H1 (cell line): ENCODE measurements around the gene PID1. TPM values are rescaled to one million over a fixed set of nuclear protein-coding genes. Genes with fewer than 3 reads are reported as not detected.

Experiments used
- CHD7 ChIP-seq: fragments of 300-600 bp; sonication (generic); IDR thresholded peaks from 2 replicates; pipeline ENCODE4 v1.7.1; 2012; ENCODE audit warnings: low read length, moderate library complexity, mild to moderate bottlenecking, inconsistent platforms; ENCODE audit not compliant: insufficient replicate concordance
- polyA plus RNA-seq, 7 experiments: library from polyadenylated mRNA; depleted of rRNA in 3 of 7; stranded (reverse) in 5 of 7; unstranded in 2 of 7; fragments of >200 nt in 5 of 7; fragments of 200-250 nt in 2 of 7; gene quantifications; 1 replicate in 5 of 7; 2 replicates in 1 of 7; 4 replicates in 1 of 7; pipeline versions ENCODE4 v1.2.1 to v1.2.3, GENCODE V29; 2011 to 2013; ENCODE audit warnings: missing spikeins in 2 of 7, mixed read lengths in 2 of 7
- total RNA-seq: library from RNA; stranded (reverse); fragmentation: NEBNext Ultra II Directional; extraction: Animal tissue kit (Norgen Biotek cat#: 25700); gene quantifications from 2 replicates; pipeline ENCODE4 v1.2.1, GENCODE V29; 2021

The PID1 gene
- total and polyA plus RNA-seq, 2 of the 8 experiments (the other 6 are each of a cell fraction or from before 2014, with no cell fraction given), result 1.5 to 3.3 TPM

GRCh38 chr2:229152674-229153073, 118.4 kb downstream of the PID1 start (continued):
- TF ChIP-seq CHD7, result no peak
